GM21576 (cell line): ENCODE data around the gene OTULINL.
A peak's percentile ranks its signal among the peaks of the same experiment; 100 is the strongest.

Experiments
- ATAC-seq: cut with Tn5 transposase; IDR thresholded peaks from one replicate; pipeline ENCODE4 v1.9.1; 2021; ENCODE audit warnings: mild to moderate bottlenecking, moderate library complexity; ENCODE audit not compliant: unreplicated experiment

OTULINL gene

DNA sequence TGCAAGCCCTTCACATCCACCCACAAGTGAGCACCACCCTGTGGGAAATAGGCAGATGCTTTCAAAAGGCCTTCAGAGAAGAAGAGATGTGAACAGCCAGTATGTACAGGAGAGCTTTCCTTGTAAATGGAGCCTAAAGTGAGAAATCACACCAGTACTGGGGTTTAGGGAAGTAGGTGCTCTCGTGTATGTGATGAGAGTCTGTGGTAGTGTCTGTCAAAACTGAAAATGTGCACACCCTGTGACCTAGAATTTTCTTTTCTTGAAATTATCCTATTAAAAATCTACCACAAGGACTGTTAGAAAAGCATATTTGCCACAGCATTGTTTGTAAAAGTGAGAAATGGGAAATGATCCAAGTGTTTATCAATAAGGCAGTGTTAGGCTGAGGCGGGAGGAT, 16.6 kb downstream of the OTULINL start:
- peak; percentile 26 for ATAC-seq

DNA sequence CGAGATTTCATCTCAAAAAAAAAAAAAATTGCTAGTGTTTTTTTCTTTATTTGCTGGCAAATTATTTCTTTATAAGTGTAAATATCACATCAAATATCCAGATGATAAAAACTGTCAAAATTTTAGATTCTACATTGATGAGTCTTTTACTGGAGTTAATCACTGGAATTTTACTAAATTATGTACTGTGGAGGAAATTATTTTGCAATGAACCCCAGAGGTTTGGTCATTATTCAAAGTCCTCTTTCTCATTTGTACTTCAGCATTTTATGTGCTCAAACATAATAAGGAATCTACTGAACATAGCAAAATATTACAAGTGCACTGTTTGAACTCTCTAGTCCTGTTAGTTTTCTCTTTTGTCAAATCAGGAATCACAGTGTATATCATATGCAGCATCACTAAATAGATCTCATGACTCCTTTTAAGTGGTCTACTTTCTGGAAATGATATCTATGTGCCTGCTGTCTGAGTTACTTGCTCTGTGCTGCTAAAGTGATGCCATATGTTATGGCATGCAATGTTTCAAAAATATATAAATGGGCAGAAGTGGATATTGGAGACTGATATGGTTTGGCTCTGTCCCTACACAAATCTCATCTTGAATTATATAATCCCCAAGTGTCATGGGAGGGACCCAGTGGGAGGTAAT, 18.0 kb downstream of the OTULINL start:
- no peak for ATAC-seq

DNA sequence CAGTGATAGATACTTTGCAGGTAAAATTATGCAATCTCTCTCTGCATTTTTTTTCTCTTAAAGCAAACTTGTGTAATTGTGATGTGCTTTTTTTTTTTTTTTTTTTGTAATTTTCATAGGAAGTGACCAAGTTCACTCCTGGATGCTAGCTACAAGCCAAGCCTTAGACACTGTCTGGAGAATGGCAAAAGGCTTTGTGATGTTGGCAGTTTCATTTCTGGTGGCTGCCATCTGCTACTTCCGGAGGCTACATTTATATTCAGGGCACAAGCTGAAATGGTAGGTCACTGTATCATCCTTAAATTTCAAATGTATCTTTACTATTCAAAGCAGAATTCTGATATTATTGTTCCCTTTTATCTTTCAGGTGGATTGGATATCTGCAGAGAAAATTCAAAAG, 19.3 kb downstream of the OTULINL start:
- ATAC-seq: no peak

DNA sequence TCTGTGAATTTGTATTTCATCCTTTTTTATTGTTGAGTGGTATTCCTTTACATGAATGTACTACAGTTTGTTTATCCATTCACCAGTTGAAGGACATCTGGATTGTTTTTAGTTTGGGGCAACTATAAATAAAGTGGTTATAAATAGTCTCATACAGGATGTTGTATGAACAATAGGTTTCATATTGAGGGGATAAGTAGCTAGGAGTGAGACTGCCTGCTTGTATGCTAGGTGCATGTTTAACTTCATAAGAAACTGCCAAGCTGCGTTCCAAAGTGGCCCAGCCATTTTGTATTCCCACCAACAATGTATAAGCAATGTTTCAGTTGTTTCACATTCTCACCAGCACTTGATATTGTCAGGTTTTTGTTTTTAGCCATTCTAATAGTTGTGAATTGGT, 21.5 kb downstream of the OTULINL start:
- no peak for ATAC-seq

DNA sequence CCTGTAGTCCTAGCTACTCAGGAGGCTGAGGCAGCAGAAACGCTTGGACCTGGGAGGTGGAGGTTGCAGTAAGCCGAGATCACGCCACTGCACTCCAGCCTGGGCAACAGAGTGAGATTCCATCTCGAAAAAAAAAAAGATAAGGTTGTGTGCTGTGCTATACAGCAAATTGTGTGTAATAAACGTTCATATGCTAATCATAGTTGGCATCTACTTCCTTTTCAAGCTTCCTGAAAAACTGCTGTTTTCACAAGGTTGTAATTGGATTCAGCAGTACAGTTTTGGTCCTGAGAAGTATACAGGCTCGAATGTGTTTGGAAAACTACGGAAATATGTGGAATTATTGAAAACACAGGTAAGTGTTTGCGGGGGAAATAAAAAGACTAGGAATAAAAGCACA, 25.5 kb downstream of the OTULINL start:
- no peak for ATAC-seq

DNA sequence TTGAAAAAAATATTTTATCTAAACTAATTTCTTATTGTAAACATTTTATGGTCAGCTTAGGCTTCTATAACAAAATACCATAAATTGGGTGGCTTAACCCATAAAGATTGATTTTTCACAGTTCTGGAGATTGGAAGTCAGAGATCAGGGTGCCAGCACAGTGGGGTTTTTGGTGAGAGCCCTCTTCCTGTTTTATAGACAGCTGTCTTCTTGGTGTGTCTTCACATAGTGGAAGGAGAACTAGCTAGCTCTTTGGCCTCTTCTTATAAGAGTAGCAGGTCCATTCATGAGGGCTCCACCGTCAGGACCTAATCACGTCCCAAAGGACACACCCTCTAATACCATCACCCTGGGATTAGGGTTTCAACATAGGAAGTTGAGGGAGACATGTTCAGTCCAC, 26.6 kb downstream of the OTULINL start:
- no peak for ATAC-seq

DNA sequence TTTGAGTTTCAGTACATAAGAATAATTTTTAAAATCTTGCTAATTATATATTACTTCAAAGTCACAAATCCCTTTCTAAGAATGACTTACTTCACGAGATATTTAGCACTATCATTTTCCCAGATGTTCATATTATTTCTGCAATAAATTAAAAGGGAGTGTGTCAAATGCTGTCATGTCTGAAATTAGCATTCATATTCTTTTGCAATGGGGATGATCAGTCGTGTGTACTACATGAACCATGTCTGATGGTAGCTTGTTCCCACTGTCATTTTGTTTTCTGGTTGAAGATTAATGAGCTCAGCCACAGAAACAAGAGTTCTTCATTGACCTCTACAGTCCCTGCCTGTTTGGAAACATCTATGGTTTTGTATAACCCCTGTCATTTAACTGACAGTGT, 30.1 kb downstream of the OTULINL start:
- ATAC-seq: no peak

DNA sequence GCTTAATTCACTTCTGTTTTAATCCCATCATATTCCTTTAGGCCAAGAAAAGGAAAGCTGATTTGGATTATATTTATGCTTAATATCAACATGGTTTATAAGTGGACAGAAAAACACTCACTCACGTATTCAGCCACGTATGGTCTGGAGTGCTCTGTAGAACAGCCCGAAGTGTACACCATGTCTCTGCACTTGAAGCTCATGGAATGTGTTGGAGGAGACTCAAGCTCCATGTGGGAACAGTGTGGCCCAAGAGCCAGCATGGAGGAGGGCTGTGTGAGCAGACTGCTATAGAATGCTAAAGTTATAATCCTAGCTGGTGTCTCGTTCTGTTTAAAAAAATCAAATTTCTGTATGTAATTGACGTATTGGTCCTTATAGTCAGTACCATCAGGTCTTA, 32.9 kb downstream of the OTULINL start:
- no peak for ATAC-seq

DNA sequence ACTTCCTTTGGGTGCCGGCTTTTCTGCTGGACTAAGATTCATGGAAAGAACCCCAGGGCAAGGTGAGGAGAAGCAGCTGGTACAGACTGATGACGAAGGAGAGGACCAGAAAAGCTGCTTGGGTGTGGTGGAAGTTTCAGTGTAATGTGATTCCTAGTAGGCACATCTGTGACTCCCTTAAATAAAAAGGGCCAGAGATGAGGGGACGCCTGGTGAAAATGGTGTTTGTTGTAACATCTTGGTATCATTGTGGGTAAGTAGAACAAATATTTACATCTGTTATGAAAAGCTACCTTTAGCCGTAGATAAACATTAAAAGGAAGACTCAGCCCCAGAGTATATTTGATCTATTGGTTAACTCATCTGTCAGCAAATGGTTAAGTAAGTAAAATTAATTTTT, 33.8 kb downstream of the OTULINL start:
- ATAC-seq: no peak

DNA sequence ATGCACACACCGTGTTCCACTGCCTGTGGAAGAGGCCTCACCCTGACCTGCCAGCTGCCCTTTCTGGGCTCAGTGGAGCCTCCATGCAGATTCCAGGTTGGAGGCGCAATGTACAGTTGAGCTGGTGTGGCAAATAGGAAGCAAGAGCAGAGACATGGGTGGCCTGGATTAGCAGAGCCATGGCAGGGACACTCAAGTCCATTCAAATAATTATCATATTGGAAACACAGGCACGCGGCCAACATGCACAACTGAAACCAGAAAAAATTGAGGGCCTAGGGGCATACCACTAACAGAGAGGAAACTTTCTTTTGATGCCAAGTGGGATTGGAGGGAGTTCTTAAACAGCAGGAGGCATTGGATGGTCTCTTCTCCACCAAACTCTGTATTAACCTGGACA, 35.8 kb downstream of the OTULINL start:
- no peak for ATAC-seq

DNA sequence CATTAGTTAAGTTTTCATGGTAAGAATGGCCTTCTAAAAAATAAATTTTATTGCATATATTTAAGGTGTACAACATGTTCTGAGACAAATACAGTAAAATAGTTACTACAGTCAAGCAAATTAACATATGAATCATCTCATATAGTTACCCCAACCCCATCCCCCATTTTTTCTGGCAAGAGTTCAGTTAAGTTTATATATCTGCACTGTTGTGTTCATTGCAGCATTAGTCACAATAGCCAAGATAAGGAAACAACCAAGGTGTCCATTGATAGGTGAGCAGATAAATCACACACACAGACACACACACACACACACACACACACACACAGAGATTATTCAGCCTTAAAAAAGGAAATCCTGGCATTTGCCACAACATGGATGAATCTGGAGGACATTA, 45.7 kb downstream of the OTULINL start:
- ATAC-seq: no peak

DNA sequence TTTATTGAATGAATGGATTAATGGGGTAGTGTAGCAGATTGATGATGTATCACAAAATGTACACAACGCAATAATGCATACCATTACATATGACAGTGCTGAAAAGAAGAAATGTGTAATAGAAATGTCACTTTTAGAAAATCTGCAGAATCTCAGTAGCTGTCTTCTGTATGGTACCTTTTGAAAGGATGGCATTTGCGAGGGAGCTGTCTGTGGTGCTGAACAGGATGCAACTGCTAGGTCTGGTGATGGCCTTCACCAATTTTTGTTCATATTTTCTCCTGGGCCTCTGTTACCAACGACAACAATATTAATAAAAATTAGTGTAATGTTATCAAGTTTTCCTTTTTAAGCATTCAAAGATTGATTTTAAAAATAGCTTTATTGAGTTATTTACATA, 46.8 kb downstream of the OTULINL start:
- ATAC-seq: no peak

DNA sequence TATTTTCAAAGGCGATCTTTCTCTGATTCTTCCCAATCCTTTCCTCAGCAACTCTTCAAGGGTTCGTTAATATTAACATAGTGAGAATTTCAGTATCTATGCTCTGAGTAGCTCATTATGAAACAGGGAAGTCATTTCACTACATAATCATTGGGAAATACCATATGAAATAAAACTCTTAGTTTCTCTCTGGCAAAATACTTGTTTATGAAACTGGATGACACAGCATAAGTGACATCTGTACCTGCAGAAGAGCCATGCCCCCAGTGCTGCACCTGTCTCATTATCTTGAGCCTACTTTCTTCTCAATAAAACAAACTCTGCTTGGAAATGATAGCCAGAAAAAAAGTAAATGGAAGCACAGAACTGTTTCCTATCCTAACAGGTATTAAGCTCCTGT, 49.1 kb downstream of the OTULINL start:
- no peak for ATAC-seq

DNA sequence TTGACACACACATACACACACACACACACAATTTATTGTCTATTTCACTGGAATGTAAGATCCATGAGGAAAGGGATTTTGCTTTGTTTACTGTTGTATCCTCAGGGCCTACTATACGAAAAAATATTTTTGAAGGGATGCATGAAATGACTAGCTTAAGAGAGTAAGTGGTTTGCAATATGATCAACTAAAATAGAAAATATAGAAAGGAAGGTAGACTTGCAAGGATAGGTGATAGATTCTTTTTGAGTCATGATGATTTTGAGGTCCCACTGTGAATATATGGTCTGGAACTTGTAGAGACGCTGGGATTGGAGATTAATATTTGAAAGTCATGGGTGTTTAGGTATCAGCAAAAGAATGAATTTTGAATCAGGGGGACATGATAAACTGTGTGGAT, 54.1 kb downstream of the OTULINL start:
- ATAC-seq: no peak

DNA sequence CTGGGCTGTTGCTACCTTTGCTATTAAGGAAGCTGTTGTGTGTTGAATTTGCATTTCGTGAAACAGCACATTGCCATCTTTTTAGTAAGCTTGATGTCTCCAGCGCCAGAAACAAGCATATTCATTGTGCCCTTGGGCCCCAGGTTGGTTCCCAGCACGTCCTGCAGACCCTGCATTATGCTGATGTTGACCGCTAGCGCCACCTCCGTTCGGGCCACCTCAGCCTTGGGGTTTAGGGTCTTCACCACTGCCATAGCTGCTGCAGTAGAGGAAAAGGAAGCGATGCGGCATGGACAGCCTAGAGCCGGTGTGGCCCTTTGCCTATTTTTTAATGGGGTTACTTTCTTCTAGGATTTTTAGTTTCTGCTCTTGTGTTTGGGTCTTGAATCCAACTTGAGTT, 59.2 kb downstream of the OTULINL start:
- no peak for ATAC-seq

DNA sequence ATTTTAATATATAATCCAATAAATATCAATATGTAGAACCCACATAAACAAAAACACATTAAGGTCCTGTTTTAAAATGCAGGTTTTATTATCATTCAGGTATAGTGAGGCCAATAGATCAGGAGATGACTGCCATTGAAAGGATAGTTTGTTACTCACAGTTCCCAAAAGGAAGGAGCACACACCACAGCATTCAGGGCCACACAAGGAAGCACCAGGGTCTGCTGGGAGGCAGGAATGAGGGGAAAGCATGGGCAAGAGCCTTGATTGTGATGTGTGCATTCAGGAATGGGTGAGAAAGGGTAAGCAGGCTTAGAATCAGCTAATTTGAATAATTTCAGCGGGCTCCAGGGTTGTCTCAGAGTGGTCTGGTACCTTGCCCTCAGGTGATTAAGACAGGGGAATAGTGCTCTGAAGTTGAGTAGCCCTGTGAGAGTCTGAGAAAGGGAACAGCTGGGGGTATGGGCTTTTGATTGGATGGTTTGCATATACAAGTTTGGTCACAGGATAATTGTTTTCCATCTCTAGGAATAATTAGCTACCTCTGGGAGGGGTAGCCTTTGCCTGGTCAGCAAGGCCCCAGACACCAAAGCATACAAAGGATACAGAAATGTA, 63.1 kb downstream of the OTULINL start:
- no peak for ATAC-seq

DNA sequence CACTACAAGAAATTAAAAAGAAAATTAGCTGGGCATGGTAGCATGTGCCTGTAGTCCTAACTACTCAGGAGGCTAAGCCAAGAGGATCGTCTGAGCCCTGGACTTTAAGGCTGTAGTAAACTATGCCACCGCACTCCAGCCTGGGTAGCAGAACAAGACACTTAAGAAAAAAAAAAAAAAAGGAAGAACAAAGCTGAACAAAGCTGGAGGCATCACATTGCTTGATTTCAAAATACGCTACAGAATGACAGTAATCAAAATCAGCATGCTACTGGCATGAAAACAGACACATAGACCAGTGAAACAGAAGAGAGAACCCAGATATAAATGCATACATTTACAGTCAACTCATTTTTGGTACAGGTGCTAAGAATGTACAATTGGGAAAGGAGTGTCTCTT, 68.5 kb downstream of the OTULINL start:
- no peak for ATAC-seq

DNA sequence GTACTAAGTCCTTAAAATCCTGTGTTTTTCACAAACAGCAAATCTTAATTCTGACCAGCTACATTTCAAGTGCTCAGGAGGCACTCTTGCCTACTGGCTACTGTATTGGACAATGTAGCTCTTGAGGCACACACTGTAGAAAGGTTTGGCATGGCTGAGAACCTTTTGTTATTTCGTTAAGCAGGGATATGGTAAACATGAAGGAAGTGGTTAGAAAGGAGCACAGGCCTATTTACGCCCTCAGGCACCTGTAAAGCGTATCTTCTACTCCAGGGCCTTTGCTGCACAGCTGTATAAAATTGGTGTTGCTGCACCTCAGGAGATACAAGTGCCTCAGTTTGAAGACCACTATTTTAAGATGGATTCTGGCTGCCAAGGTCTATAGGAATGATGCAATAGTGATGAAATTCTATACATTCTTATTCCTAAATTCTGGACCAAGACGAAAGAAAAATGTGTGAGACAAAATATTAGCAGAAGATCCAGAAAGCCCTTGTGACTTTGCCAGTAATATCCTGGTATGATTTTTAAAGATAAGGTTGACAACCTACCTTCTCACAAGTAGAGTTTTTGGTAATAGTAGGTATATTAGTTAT, 73.7 kb downstream of the OTULINL start:
- ATAC-seq: no peak

DNA sequence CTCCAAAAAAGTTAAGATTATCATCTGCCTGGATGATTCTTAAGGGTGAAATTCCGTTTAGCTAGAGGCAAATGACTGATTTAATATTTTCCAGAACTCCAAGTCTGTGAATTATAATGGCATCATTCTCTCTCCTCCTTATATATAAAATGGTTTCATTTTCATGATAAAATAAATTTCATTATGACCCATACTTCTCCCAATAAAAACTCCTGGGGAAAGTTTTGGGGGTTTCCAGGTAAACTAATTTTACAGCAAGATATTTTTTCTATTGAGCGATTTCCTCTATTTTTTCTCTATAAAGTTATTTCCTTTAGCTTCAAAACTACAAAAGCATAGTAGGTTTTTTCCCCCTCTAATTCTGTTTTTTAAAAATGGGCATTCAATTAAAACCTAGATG, 75.3 kb downstream of the OTULINL start:
- no peak for ATAC-seq

DNA sequence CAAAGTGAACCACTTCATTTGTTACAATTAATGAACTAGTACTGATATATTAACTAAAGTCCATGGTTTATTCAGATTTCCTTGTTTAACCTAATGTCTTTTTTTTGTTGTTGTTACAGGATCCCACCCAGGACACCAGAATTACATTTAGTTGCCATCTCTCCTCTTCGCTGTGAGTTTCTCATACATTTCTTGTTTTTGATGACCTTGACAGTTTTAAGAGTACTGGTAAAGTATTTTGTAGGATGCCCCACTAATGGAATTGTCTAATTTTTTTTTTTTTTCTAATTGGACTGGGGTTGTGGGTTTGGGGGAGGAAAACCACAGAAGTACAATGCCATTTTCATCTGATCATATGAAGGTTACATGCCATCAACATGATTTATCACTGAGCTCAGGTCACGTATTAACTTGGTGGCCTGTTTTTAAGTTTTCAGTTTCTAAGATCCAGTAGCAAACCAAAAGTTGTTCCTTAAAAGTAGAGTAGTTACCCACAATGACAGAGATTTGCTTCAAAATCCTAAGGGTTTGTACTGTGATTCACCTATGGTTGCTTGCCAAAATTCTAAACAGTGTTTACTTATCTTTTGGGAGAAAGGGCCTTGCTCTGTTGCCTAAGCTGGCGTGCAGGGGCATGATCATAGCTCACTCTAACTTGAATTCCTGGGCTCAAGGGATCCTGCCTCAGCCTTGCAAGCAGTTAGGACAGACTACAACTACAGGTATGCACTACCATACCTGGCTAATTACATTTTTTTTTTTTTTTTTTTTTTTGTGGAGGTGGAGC, 78.4 kb downstream of the OTULINL start:
- ATAC-seq: no peak

DNA sequence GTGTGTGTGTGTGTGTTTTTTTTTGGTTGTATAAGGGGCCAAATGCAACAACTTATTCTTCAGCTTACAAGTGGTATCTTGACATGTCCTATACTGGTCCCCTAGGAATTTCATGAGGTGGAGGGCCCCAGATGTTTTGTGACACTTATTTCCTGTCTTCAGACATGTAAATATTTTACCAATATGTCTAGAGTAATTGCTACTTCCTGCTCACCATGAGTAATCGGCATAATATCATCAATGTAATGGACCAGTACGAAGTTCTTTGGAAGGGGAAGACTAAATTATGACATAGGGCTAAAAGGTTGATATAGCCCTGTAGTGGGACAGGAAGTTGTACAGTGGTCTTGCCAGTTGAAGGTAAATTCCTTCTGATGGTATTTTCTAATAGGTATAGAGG, 79.2 kb downstream of the OTULINL start:
- ATAC-seq: no peak
